Testis (tissue), 3 donors: ENCODE measurements around the gene NCOR1. TPM values are rescaled to one million over a fixed set of nuclear protein-coding genes. Genes with fewer than 3 reads are reported as not detected.

ENCODE experiments used
- DNase-seq: peaks from one replicate; pipeline ENCODE4 v3.0.0-alpha.2; 2019
- H3K27ac ChIP-seq, 2 donors: fragments of 200-600 bp; sonication (generic); one replicate each; pipeline ENCODE4 v1.5.1; 2019
- H3K27me3 ChIP-seq: fragments of 200-600 bp; sonication (generic); one replicate; pipeline ENCODE4 v1.5.1; 2019
- H3K36me3 ChIP-seq: fragments of 200-600 bp; sonication (generic); one replicate; pipeline ENCODE4 v1.5.1; 2017; ENCODE audit warnings: low read depth; ENCODE audit errors: missing control alignments
- H3K4me1 ChIP-seq: fragments of 200-600 bp; sonication (generic); one replicate; pipeline ENCODE4 v1.5.1; 2019
- H3K4me3 ChIP-seq, 2 donors: fragments of 200-600 bp; sonication (generic); one replicate each; pipeline ENCODE4 v1.5.1; 2017 to 2019
- H3K9me3 ChIP-seq: fragments of 200-600 bp; sonication (generic); one replicate; pipeline ENCODE4 v1.5.1; 2017
- CTCF ChIP-seq, 3 experiments: fragments of 450-650 bp in 2 of 3; fragments of 200-600 bp in 1 of 3; sonication (generic) in 1 of 3; IDR thresholded peaks; one replicate each; pipeline ENCODE4 v1.5.1; 2016 to 2019; ENCODE audit warnings: antibody characterized with exemption in 3 of 3, mild to moderate bottlenecking in 2 of 3, moderate library complexity in 1 of 3
- POLR2A ChIP-seq: fragments of 450-650 bp; IDR thresholded peaks from one replicate; pipeline ENCODE4 v1.6.1; 2017; ENCODE audit warnings: antibody characterized with exemption, mild to moderate bottlenecking, moderate library complexity
- WGBS, 2 donors: methylation state at CpG; one replicate each; pipeline ENCODE4 v1.1.5; 2018; 5-methylcytosine and 5-hydroxymethylcytosine counted together
- intact Hi-C: fragments of 100-400 bp; cut with DNase I; formaldehyde crosslinking; loops from one replicate; pipeline ENCODE4 v1.15.1; 2023; ENCODE audit warnings: low total_unique reads
- polyA plus RNA-seq: library from polyadenylated mRNA; stranded (reverse); fragments of 350-450 nt; fragmentation: Illumina TruSeq; extraction: RNeasy Lipid Tissue Mini Kit (QIAGEN cat#74804); gene quantifications from one replicate; pipeline ENCODE4 v1.2.3, GENCODE V29; 2014; ENCODE audit warnings: low read depth, low replicate concordance; ENCODE audit not compliant: insufficient read depth
- total RNA-seq, 2 donors: library from RNA; depleted of rRNA; stranded (reverse); fragments of >200 nt; gene quantifications; one replicate each; pipeline ENCODE4 v1.2.3, GENCODE V29; 2016

Gene NCOR1
- total and polyA plus RNA-seq, 3 donors from 2014 or later = 88.6 to 281 (median 270) TPM

DNA sequence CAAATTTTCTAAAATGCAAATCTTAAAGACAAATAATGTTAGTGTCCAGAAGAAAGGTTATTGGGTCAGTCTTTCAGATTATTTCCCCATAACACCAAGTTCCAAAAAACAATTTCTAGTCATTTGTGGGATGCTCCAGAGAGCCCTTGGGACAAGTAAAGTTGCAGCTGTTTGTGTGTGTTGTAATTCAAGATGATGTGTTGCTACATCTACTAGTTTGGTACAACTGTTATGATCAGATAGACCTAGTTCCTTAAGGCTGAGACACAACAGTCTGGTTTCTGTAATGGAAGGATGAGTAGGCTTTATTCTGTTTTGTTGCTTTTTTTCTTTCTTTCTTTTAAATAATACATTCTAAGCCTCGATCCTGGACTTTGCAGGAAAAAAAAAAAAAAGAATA is 43.6 kb upstream of the NCOR1 start:
- no peaks in the 10 kb centered on the region for H3K9me3 ChIP-seq
- H3K27me3 ChIP-seq = no peaks in the 10 kb centered on the region
- no peak overlapping the region for H3K4me3 ChIP-seq
- no peak for TF ChIP-seq POLR2A
- no peak for TF ChIP-seq CTCF (IDR thresholded peaks at IDR 0.05)
- intact Hi-C loops = no loop called here
- no peaks in the 10 kb centered on the region for H3K4me1 ChIP-seq
- no peaks in the 10 kb centered on the region for H3K36me3 ChIP-seq
- 79 to 86% methylated on average over 1 of the region's 1 CpG for WGBS, 2 donors
- no peak for DNase-seq
- no peak overlapping the region for H3K27ac ChIP-seq

DNA sequence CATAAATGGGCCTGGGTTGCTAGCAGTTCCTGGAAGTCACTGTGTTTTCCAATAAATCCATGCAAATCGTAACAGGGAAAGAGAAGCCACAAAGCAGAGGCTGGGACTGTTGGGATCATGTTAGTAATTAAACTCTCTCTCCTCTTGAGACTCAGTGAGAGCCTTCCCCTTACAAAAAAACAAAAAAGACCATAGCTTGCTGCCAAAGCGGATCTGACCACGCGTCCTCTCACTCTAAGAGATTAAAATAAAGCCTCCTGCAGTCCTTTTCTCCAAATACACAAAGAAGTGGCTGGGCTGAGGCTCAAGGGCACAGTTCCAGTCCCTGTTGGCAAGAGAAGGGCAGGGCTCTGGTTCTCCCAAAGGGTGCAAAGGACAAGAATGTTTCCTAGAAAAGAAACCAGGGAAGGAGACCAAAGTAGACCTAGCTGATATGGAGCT is 40.2 kb upstream of the NCOR1 start:
- no peaks in the 10 kb centered on the region for H3K9me3 ChIP-seq
- H3K27ac ChIP-seq = peak overlapping the region in 1 of 2 donors; percentile 54
- WGBS, 2 donors = 23 to 33% methylated on average over 4 of the region's 4 CpGs
- H3K36me3 ChIP-seq = no peaks in the 10 kb centered on the region
- TF ChIP-seq CTCF (IDR thresholded peaks at IDR 0.05) = no peak
- no peak for TF ChIP-seq POLR2A
- intact Hi-C loops = no loop called here
- peaks cover 4% of the 10 kb centered on the region for H3K4me1 ChIP-seq
- H3K4me3 ChIP-seq = no peak overlapping the region
- H3K27me3 ChIP-seq = no peaks in the 10 kb centered on the region
- peak; percentile 60 for DNase-seq

DNA sequence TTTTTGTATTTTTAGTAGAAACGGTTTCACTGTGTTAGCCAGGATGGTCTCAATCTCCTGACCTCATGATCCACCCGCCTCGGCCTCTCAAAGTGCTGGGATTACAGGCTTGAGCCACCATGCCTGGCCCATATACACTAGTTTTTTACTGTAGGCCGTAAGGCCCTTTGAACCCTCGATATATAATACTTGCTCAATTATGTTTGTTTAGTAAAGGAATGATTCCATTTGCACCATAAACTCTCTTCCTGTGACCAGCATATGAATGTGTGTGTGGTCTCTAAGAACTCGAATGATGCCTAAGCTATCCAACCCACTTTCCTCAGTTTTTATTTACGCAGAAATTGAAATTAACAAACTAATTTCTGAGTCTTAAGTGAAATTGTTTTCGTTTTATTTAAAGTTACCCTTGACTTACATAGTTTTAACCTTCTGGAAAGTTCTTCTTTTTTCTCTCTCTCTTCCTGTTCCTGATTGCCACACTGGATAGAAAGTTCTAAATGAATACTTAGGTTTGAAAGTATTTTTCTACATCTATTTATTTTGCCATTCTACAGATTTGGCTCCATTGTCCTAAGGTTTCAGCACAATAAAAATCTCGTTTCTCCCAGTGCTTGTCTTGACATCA is 39.6 kb upstream of the NCOR1 start:
- TF ChIP-seq CTCF (IDR thresholded peaks at IDR 0.05) (no peak), POLR2A (no peak)
- Histone ChIP-seq H3K36me3 (no peaks in the 10 kb centered on the region), H3K4me3 (no peak overlapping the region), H3K27me3 (no peaks in the 10 kb centered on the region), H3K27ac (no peak overlapping the region), H3K9me3 (no peaks in the 10 kb centered on the region), H3K4me1 (peaks cover 4% of the 10 kb centered on the region)
- no peak for DNase-seq
- 84 to 85% methylated on average over 9 of the region's 9 CpGs for WGBS, 2 donors
- intact Hi-C loops = no loop called here

GRCh38 chr17:16251556-16251955 is 36.2 kb upstream of the NCOR1 start:
- intact Hi-C loops = no loop called here
- TF ChIP-seq POLR2A (no peak), CTCF (IDR thresholded peaks at IDR 0.05) (no peak)
- WGBS, 2 donors = 74% methylated on average over 1 of the region's 1 CpG
- Histone ChIP-seq H3K36me3 (no peaks in the 10 kb centered on the region), H3K4me3 (no peak overlapping the region), H3K27me3 (no peaks in the 10 kb centered on the region), H3K4me1 (peaks cover 4% of the 10 kb centered on the region), H3K9me3 (no peaks in the 10 kb centered on the region), H3K27ac (no peak overlapping the region)
- DNase-seq = no peak

DNA sequence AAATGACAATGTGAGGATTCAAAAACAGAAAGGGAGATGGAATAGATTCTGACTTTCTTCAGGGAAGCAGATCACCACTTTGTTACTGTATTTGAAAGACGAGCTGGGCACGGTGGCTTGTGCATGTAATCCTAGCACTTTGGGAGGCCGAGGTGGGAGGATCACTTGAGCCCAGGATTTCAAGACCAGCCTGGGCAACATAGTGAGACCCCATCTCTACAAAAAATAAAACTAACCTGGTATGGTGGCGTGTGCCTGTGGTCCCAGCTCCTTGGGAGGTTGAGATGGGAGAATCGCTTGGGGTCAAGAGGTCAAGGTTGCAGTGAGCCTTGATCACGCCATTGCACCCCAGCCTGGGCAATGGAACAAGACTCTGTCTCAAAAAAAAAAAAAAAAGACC is 35.7 kb upstream of the NCOR1 start:
- H3K27ac ChIP-seq = no peak overlapping the region
- intact Hi-C loops = no loop called here
- no peak for TF ChIP-seq CTCF (IDR thresholded peaks at IDR 0.05)
- TF ChIP-seq POLR2A = no peak
- no peaks in the 10 kb centered on the region for H3K27me3 ChIP-seq
- H3K4me3 ChIP-seq = no peak overlapping the region
- peaks cover 4% of the 10 kb centered on the region for H3K4me1 ChIP-seq
- H3K9me3 ChIP-seq = no peaks in the 10 kb centered on the region
- no peaks in the 10 kb centered on the region for H3K36me3 ChIP-seq
- no peak for DNase-seq
- WGBS, 2 donors = 70 to 76% methylated on average over 6 of the region's 6 CpGs
